Activated T-cell treated with anti-CD3 and anti-CD28 coated beads for 24 hours (primary cell): Measurements from ENCODE around the gene KRTAP10-12.

Experiments used
- DNase-seq: peaks from one replicate; pipeline ENCODE4 v3.0.0-alpha.2; 2020; ENCODE audit warnings: low read depth

The KRTAP10-12 gene

GRCh38 chr21:44734026-44734745 is 37.2 kb downstream of the KRTAP10-12 start:
- DNase-seq = no peak

GRCh38 chr21:44734841-44735240 is 37.9 kb downstream of the KRTAP10-12 start:
- DNase-seq = no peak

GRCh38 chr21:44735821-44736220 is 38.8 kb downstream of the KRTAP10-12 start:
- DNase-seq = no peak

GRCh38 chr21:44736291-44737004 is 39.5 kb downstream of the KRTAP10-12 start:
- DNase-seq = no peak

- DNase-seq = no peak
Observed at GRCh38 chr21:44737706-44738354, 40.9 kb downstream of the KRTAP10-12 start.

GRCh38 chr21:44738621-44739020 is 41.6 kb downstream of the KRTAP10-12 start:
- DNase-seq = no peak

GRCh38 chr21:44739316-44739715 is 42.3 kb downstream of the KRTAP10-12 start:
- no peak for DNase-seq

- no peak for DNase-seq
Observed at GRCh38 chr21:44740742-44741141, 43.8 kb downstream of the KRTAP10-12 start.

GRCh38 chr21:44741921-44742320 is 44.9 kb downstream of the KRTAP10-12 start:
- DNase-seq = no peak

- no peak for DNase-seq
Observed at GRCh38 chr21:44742418-44743153, 45.6 kb downstream of the KRTAP10-12 start.
